ENCODE data around the gene WARS2.

WARS2 gene

DNA sequence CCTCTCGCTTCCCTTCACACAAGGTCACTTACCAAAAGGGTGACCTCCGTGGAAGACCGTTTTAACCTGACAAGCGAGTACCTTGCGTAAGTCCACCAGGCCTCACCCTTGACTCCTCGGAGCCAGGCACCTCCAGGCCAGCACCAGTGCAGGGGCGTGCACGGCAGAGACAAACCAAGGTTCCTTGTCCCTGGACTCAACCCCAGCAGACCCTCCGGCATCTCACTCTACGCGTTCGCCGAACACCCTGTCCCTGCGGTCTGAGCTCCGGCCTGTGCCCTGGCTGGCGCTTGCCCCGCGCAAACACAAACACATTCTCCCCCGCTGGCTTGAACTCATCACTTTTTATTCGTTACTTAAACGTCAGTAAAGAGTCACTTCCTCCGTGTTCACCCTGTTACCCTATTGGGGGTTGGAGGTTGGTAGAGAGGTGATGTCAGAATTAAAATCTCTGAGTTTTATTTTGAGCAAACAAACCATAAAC, 156.9 kb downstream of the WARS2 start:
- no peak overlapping the region for H3K27ac ChIP-seq
- no peaks in the 10 kb centered on the region for H3K4me1 ChIP-seq
- no peak overlapping the region for H3K4me3 ChIP-seq
- H3K4me2 ChIP-seq: no peak overlapping the region
- H3K36me3 ChIP-seq: no peaks in the 10 kb centered on the region
- no peak overlapping the region for H3K9ac ChIP-seq
- no peaks in the 10 kb centered on the region for H3K27me3 ChIP-seq
- TF ChIP-seq Cebpa-rat (IDR thresholded peaks at IDR 0.05): no peak
- H3K9me3 ChIP-seq: peaks cover 74% of the 10 kb centered on the region
- H4K20me1 ChIP-seq: no peaks in the 10 kb centered on the region

DNA sequence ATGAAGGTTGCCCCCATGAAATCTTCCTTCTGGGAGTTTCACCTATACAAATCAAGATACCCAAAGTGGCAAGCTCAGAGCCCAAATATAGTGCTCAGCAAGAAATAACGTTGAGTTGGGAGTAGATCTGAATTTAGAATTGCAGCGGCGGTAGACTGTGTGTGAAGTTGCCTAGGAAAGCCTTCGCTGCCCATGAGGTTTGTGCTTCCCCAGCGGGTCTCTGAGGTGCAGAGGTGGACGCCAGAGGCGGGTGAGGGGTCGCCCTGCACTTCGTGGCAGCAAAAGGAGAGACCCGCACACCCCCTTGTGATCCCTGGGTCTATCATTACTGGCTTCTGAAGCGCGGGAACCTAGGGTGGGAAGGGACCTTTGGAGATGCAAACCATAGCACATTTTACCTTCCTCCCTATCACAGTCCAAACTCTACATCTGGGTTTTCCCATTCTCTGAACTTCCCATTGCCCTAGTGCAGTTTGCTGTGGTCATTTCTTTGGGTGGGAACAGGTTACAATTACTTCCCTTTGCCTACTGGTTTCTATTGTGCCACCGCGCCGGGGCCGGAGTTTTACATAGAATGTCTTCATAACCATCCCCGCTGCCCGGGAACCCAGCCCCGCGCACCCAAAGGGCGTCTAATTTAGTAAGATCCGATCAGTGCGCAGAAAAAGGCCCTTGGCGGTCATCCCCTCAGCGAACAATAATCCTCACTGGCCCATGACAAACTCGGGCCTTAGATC, 157.5 kb downstream of the WARS2 start:
- no peak overlapping the region for H3K4me2 ChIP-seq
- H3K9ac ChIP-seq: no peak overlapping the region
- peaks cover 68% of the 10 kb centered on the region for H3K9me3 ChIP-seq
- no peak overlapping the region for H3K4me3 ChIP-seq
- no peak for TF ChIP-seq Cebpa-rat (IDR thresholded peaks at IDR 0.05)
- H3K4me1 ChIP-seq: no peaks in the 10 kb centered on the region
- H3K36me3 ChIP-seq: no peaks in the 10 kb centered on the region
- no peak overlapping the region for H3K27ac ChIP-seq
- no peaks in the 10 kb centered on the region for H3K27me3 ChIP-seq
- H4K20me1 ChIP-seq: no peaks in the 10 kb centered on the region

DNA sequence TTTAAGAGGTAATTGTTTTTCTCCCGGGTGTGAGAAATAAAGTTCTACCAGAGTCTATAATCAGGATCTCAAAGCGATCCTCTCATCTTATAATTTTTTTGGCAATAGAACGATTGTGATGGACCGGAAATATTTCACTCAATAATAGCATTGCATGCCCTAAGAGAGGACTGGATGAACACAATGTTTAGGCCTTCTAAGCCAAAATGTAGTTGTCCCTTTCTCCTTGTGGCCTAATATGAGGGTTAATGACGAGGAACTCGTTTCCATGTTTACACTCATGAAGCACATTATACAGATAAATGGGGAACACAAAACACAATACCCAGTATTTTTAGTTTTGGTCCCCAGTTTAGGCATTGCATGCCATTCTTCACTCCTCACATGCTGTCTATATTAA, 158.2 kb downstream of the WARS2 start:
- H3K27me3 ChIP-seq: no peaks in the 10 kb centered on the region

DNA sequence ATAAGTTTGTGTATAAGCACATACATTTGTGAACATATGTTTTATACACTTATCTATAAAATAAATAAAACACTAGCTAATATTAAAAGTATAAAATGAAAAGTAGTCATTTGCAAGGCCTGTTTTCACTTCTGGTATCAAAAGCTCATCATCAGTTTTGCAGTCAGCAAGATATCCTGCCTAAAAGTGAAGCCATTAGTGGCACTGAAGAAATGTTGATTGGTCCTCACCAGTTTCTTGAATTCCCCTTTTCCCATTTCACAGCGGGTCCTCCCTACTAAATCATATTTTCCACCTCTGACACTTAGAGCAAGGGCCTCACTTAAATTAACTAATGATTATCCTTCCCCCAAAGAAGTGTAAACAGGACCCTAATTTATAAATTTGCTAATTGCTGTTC, 159.0 kb downstream of the WARS2 start:
- H3K4me3 ChIP-seq: no peak overlapping the region
- H3K36me3 ChIP-seq: no peaks in the 10 kb centered on the region
- H3K27ac ChIP-seq: no peak overlapping the region
- no peak overlapping the region for H3K9ac ChIP-seq
- H3K9me3 ChIP-seq: peaks cover 52% of the 10 kb centered on the region
- H3K4me1 ChIP-seq: no peaks in the 10 kb centered on the region
- no peak overlapping the region for H3K4me2 ChIP-seq
- no peak for TF ChIP-seq Cebpa-rat (IDR thresholded peaks at IDR 0.05)
- no peaks in the 10 kb centered on the region for H4K20me1 ChIP-seq
- H3K27me3 ChIP-seq: no peaks in the 10 kb centered on the region

More for the DNA sequence above, 158.2 kb downstream of the WARS2 start:
- Histone ChIP-seq H3K36me3 (no peaks in the 10 kb centered on the region), H3K27ac (no peak overlapping the region), H3K9ac (no peak overlapping the region), H3K4me3 (no peak overlapping the region), H3K9me3 (peaks cover 61% of the 10 kb centered on the region), H3K4me2 (no peak overlapping the region), H4K20me1 (no peaks in the 10 kb centered on the region), H3K4me1 (no peaks in the 10 kb centered on the region)
- no peak for TF ChIP-seq Cebpa-rat (IDR thresholded peaks at IDR 0.05)
